ENCODE measurements around the gene GSTA3.
"Not testable (repeated sequence)": the region's sequence is repeated elsewhere in the genome, so short reads cannot be mapped to it uniquely, and the experiment has no call there.

GRCh38 chr6:52868899-52869298 lies 40.6 kb downstream of the GSTA3 start:
- TF ChIP-seq CTCF (tag by site-specific recombination; IDR thresholded peaks at IDR 0.05); TCF7L2 (IDR thresholded peaks at IDR 0.05; ENCODE audit: borderline replicate concordance, low read depth, low read length); REST (tag by site-specific recombination; IDR thresholded peaks at IDR 0.05); ZNF274 (IDR thresholded peaks at IDR 0.05; ENCODE audit: low read length); ZNF274 (tag by site-specific recombination; IDR thresholded peaks at IDR 0.05; ENCODE audit: borderline replicate concordance); KLF10 (tag by site-specific recombination; IDR thresholded peaks at IDR 0.05): not testable (repeated sequence)
